Medulla oblongata (tissue), 1 donor: ENCODE results near the gene PA2G4.
"Not testable (repeated sequence)": the region's sequence is repeated elsewhere in the genome, so short reads cannot be mapped to it uniquely, and the experiment has no call there.

Experiments
- DNase-seq: peaks from one replicate; pipeline ENCODE4 v3.0.0-alpha.2; 2015; ENCODE audit errors: extremely low spot score

Gene PA2G4

GRCh38 chr12:56104109-56104814, at the start of gene PA2G4:
Gene PA2G4, plus strand, starts transcription at chr12:56104559. Its CDS starts 179 bp downstream, at chr12:56104738.
- DNase-seq = peak; percentile 99

- not testable (repeated sequence) for DNase-seq
Measured at GRCh38 chr12:56059964-56060363, 44.4 kb upstream of the PA2G4 start.

DNA sequence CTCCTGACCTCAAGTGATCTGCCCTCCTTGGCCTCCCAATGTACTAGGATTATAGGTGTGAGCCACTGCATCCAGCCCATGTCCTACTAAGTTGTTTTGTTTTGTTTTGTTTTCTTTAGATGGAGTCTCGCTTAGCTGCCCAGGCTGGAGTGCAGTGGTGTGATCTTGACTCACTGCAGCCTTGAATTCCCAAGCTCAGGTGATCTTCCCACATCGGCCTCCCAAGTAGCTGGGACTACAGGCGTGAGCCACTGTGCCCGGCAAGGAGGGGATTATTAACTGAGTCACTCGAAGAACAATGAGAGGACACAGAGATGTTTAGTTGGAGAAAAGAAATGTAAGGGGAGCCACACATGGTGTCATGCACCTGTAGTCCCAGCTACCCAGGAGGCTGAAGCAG, 42.4 kb upstream of the PA2G4 start:
- DNase-seq = no peak

GRCh38 chr12:56062996-56063395, 41.4 kb upstream of the PA2G4 start:
- no peak for DNase-seq

GRCh38 chr12:56071648-56072047, 32.7 kb upstream of the PA2G4 start:
- DNase-seq = no peak

- DNase-seq = no peak
Measured at GRCh38 chr12:56074396-56074795, 30.0 kb upstream of the PA2G4 start.

- DNase-seq = not testable (repeated sequence)
Measured at GRCh38 chr12:56077966-56078365, 26.4 kb upstream of the PA2G4 start.

DNA sequence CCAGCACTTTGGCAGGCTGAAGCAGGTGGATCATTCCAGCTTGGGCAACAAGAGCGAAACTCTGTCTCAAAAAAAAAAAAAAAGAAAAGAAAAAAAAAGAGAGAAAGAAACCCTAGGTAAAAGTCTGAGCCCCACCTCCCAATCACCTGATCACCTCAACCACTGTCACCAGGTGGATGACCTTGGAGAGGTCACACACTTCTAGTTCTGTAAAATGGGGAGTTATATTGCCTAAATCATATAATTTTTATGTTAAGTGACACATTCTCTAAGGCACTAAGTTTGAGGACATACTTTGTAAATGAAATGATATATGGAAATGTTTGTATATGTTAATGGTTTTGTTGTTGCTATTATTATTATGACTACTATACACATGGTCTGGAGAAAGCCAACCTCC, 25.9 kb upstream of the PA2G4 start:
- no peak for DNase-seq

- DNase-seq = peak; percentile 85
Measured at GRCh38 chr12:56078931-56079722, 25.2 kb upstream of the PA2G4 start.

DNA sequence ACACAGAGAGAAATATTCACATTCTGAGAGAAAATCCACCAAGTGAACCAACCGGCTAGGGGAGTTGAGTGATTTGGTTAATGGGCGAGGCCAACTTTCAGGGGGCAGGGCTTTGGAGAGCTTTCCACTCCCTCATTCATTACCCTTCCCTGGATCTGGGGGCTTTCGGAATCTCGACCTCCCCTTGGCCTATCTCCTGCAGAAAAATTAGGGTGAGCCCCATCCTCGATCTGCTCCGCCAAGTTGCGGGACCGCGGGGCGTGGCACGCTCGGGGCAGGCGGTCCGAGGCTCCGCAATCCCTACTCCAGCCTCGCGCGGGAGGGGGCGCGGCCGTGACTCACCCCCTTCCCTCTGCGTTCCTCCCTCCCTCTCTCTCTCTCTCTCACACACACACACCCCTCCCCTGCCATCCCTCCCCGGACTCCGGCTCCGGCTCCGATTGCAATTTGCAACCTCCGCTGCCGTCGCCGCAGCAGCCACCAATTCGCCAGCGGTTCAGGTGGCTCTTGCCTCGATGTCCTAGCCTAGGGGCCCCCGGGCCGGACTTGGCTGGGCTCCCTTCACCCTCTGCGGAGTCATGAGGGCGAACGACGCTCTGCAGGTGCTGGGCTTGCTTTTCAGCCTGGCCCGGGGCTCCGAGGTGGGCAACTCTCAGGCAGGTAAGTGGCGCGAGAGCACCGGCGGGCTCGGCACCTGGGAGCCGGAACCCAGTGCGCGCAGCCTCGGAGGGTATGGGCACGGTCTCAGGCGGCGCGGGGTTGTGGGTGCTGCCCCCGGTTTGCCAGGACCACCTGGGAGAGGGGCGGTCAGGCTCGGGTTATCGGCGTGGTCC, 24.4 kb upstream of the PA2G4 start, which contains the start of gene ERBB3:
ERBB3 (plus strand) TSS at position 443 of the 833 bp plus-strand sequence; CDS start at position 579, 136 bp downstream.
- DNase-seq = peak; percentile 76

GRCh38 chr12:56080556-56081138, 23.7 kb upstream of the PA2G4 start:
- no peak for DNase-seq

DNA sequence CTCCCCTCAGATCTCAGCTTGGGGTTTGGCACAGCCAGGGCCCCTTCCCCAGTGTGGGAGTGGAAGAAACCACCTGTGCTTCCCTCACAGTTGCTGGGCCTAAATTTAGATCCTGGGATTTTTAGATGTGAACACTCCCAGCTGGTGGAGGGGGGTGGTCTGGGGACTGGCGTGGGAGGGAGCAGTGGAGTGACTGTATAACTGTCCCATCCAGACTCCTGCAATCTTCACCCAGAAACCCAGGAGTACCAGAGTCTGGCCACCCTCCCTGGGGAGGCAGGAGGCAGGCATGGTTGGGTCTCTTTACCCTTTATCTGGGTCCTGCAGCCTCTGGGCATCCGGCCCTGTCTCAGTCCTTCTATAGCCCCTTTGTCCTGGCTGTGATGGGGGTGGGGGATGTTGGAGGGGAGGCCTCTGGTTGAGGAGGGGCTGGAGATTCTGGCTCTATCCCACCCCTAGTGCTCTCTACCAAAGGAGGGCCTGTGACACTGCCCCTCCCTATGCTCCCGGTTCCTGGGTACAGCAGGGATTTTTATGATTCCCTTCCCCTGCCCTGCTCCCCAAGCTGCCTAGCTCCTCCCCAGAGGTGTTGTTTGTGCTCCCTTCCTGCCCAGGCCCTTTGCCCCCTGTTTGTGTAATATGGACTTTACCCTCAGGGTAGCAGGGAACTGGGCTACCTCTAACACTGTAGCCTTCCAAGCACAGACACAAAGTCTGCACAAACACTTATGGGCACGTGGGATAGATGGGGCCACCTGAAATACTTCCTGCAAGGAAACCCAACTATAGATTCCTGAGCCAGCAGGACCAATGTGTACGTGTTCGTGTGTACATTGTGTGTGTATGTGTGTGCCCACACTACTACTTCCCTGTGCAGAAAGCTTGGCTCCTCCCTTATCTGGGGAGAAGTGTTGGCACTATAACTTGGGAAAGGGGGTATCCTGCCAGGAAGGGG, 22.7 kb upstream of the PA2G4 start:
- DNase-seq = peak; percentile 79

GRCh38 chr12:56082382-56082781, 22.0 kb upstream of the PA2G4 start:
- no peak for DNase-seq

- DNase-seq = peak; percentile 93
Measured at GRCh38 chr12:56082967-56083366, 21.4 kb upstream of the PA2G4 start.

- DNase-seq = peak; percentile 18
Measured at GRCh38 chr12:56084958-56085543, 19.3 kb upstream of the PA2G4 start.

GRCh38 chr12:56086096-56086495, 18.3 kb upstream of the PA2G4 start:
- DNase-seq = no peak

DNA sequence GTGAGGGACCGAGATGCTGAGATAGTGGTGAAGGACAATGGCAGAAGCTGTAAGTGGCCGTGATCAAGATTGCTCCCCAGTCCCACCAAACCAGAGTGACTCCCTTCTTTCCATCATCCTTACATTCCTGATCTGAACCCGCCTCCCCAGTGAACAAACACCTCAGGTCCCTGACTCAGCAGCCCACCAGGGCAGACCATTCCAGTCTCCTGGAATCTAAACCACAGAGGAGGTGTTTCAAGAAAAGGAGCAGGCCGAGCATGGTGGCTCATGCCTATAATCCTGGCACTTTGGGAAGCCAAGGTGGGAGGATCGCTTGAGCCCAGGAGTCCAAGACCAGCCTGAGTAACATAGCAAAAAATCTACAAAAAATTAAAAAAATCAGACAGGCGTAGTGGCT, 17.8 kb upstream of the PA2G4 start:
- DNase-seq = no peak

DNA sequence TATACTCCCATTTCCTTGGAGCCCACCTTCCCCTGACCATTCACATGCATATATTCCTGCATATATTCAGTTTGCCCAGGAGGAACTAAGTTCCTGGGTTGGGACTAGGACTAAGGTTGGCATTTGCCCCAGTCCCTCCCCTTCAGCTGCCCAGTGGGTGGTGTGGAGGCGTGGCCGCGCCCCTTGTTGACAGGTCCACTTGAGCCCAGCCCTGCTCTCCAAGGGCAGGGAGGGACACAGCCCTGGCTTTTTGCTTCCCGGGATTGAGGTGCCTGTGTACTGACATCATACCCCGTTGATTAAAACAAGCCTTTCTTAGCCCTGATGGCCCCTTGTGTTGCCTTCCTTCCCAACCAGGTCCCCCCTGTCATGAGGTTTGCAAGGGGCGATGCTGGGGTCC, 17.1 kb upstream of the PA2G4 start:
- DNase-seq = no peak

DNA sequence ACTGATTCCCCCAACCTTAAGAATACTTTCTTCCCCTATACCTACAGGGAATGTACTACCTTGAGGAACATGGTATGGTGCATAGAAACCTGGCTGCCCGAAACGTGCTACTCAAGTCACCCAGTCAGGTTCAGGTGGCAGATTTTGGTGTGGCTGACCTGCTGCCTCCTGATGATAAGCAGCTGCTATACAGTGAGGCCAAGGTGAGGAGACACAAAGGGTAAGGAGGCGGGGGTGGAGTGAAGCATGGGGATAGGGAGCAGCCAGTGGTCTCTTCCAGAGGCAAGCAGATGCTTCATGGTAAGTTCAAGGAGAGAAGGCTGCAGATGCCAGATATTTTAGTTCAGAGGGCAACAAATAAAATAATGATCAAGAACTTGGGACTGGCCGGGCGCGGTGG, 6.6 kb upstream of the PA2G4 start:
- DNase-seq = no peak

GRCh38 chr12:56098592-56098991, 5.8 kb upstream of the PA2G4 start:
- no peak for DNase-seq
